Measurements from ENCODE around the gene ASPG.

DNA sequence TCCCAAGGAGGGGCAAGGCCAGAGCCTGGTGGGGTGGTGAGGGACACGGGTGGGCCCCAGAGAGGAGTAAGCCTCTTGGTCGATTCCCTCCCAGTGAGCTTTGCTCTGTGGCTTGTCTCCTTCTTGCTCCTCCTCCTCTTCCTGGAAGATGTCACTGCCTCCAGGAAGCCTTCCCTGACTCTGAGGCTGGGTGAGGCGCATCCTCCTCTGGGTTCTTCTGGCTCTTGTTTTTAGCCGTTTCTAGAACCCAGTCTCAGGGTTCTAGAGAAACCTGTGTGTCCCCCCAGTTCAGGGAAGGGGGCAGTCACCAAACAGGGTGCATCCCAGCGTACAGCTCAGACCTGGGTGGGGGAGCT, 65.5 kb downstream of the ASPG start:
- TF ChIP-seq, protein P1, sequence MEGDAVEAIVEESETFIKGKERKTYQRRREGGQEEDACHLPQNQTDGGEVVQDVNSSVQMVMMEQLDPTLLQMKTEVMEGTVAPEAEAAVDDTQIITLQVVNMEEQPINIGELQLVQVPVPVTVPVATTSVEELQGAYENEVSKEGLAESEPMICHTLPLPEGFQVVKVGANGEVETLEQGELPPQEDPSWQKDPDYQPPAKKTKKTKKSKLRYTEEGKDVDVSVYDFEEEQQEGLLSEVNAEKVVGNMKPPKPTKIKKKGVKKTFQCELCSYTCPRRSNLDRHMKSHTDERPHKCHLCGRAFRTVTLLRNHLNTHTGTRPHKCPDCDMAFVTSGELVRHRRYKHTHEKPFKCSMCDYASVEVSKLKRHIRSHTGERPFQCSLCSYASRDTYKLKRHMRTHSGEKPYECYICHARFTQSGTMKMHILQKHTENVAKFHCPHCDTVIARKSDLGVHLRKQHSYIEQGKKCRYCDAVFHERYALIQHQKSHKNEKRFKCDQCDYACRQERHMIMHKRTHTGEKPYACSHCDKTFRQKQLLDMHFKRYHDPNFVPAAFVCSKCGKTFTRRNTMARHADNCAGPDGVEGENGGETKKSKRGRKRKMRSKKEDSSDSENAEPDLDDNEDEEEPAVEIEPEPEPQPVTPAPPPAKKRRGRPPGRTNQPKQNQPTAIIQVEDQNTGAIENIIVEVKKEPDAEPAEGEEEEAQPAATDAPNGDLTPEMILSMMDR (IDR thresholded peaks at IDR 0.05; ENCODE audit: low read length): no peak
- TF ChIP-seq EZH2phosphoT487 (IDR thresholded peaks at IDR 0.05; ENCODE audit: low read length) (no peak), EZH2 (optimal IDR thresholded peaks at IDR 0.05; ENCODE audit: low read depth, low read length) (no peak)
